ENCODE data around the gene FOXD1. TPM values are rescaled to one million over a fixed set of nuclear protein-coding genes. Genes with fewer than 3 reads are reported as not detected.

Gene FOXD1
- total RNA-seq, 4 donors from 2014 or later: 0.28 to 1.3 TPM; not detected in 2

GRCh38 chr5:73443829-73444498 is 4.6 kb downstream of the FOXD1 start:
- Histone ChIP-seq H3K27ac (no peak overlapping the region), H3K9me3 (no peaks in the 10 kb centered on the region), H3K27me3 (peaks cover 31 to 79% of the 10 kb centered on the region in 2 donors), H3K36me3 (no peaks in the 10 kb centered on the region), H3K4me1 (peaks cover 0 to 16% of the 10 kb centered on the region in 2 donors), H3K4me3 (no peak overlapping the region)
- DNase-seq: no peak
- TF ChIP-seq CTCF (IDR thresholded peaks at IDR 0.05): no peak
- TF ChIP-seq POLR2A (IDR thresholded peaks at IDR 0.05): no peak
- intact Hi-C loops (cut with DNase I; ENCODE audit: low total_unique reads): no loop called here

GRCh38 chr5:73442996-73443627 is 5.5 kb downstream of the FOXD1 start:
- peaks cover 34 to 84% of the 10 kb centered on the region in 2 donors for H3K27me3 ChIP-seq
- no peak overlapping the region for H3K27ac ChIP-seq
- intact Hi-C loops (cut with DNase I; ENCODE audit: low total_unique reads): no loop called here
- no peak for DNase-seq
- no peaks in the 10 kb centered on the region for H3K9me3 ChIP-seq
- H3K4me3 ChIP-seq: no peak overlapping the region
- H3K4me1 ChIP-seq: peaks cover 0 to 12% of the 10 kb centered on the region in 2 donors
- H3K36me3 ChIP-seq: no peaks in the 10 kb centered on the region
- TF ChIP-seq POLR2A (IDR thresholded peaks at IDR 0.05): no peak
- TF ChIP-seq CTCF (IDR thresholded peaks at IDR 0.05): no peak

GRCh38 chr5:73442231-73442811 is 6.3 kb downstream of the FOXD1 start:
- no peak overlapping the region for H3K4me3 ChIP-seq
- no peaks in the 10 kb centered on the region for H3K9me3 ChIP-seq
- intact Hi-C loops (cut with DNase I; ENCODE audit: low total_unique reads): no loop called here
- peaks cover 42 to 92% of the 10 kb centered on the region in 2 donors for H3K27me3 ChIP-seq
- peaks cover 0 to 10% of the 10 kb centered on the region in 2 donors for H3K4me1 ChIP-seq
- TF ChIP-seq CTCF (IDR thresholded peaks at IDR 0.05) (no peak), POLR2A (IDR thresholded peaks at IDR 0.05) (no peak)
- H3K27ac ChIP-seq: no peak overlapping the region
- no peaks in the 10 kb centered on the region for H3K36me3 ChIP-seq
- DNase-seq: no peak

GRCh38 chr5:73441378-73441777 is 7.2 kb downstream of the FOXD1 start:
- no peak overlapping the region for H3K4me3 ChIP-seq
- no peak for TF ChIP-seq POLR2A (IDR thresholded peaks at IDR 0.05)
- no peak for TF ChIP-seq CTCF (IDR thresholded peaks at IDR 0.05)
- no peak for DNase-seq
- peaks cover 0 to 14% of the 10 kb centered on the region in 2 donors for H3K4me1 ChIP-seq
- no peaks in the 10 kb centered on the region for H3K36me3 ChIP-seq
- H3K9me3 ChIP-seq: no peaks in the 10 kb centered on the region
- H3K27ac ChIP-seq: no peak overlapping the region
- intact Hi-C loops (cut with DNase I; ENCODE audit: low total_unique reads): no loop called here
- peaks cover 51 to 92% of the 10 kb centered on the region in 2 donors for H3K27me3 ChIP-seq

GRCh38 chr5:73440262-73440661 is 8.3 kb downstream of the FOXD1 start:
- Histone ChIP-seq H3K36me3 (no peaks in the 10 kb centered on the region), H3K27ac (no peak overlapping the region), H3K4me3 (no peak overlapping the region), H3K9me3 (no peaks in the 10 kb centered on the region), H3K27me3 (peaks cover 47 to 92% of the 10 kb centered on the region in 2 donors), H3K4me1 (peaks cover 0 to 14% of the 10 kb centered on the region in 2 donors)
- no peak for TF ChIP-seq CTCF (IDR thresholded peaks at IDR 0.05)
- TF ChIP-seq POLR2A (IDR thresholded peaks at IDR 0.05): no peak
- intact Hi-C loops (cut with DNase I; ENCODE audit: low total_unique reads): no loop called here
- DNase-seq: no peak

All from uterus (tissue), 4 donors.